H9 (cell line): ENCODE results near the gene MEGF9. TPM values are rescaled to one million over a fixed set of nuclear protein-coding genes. Genes with fewer than 3 reads are reported as not detected.

Source experiments
- DNase-seq: peaks from one replicate; pipeline ENCODE4 v3.0.0-alpha.2; 2017
- H2AFZ ChIP-seq: one replicate; pipeline ENCODE4 v1.6.1; 2013; ENCODE audit warnings: mild to moderate bottlenecking, low read length, control low read depth, moderate library complexity
- H2AK5ac ChIP-seq: 2 replicates; pipeline ENCODE4 v1.6.1; 2013; ENCODE audit warnings: low read length, control low read depth, mixed read lengths; ENCODE audit not compliant: insufficient read length
- H2BK120ac ChIP-seq: one replicate; pipeline ENCODE4 v1.6.1; 2013; ENCODE audit warnings: low read depth, mild to moderate bottlenecking, low read length, control low read depth, inconsistent platforms; ENCODE audit not compliant: poor library complexity, severe bottlenecking
- H2BK12ac ChIP-seq: 2 replicates; pipeline ENCODE4 v1.6.1; 2013; ENCODE audit warnings: low read length, control low read depth, mixed read lengths, low read depth; ENCODE audit not compliant: insufficient read length
- H2BK15ac ChIP-seq: 2 replicates; pipeline ENCODE4 v1.6.1; 2013; ENCODE audit warnings: low read depth, low read length, control low read depth
- H2BK20ac ChIP-seq: one replicate; pipeline ENCODE4 v1.6.1; 2013; ENCODE audit warnings: low read depth, mild to moderate bottlenecking, low read length, control low read depth, inconsistent platforms; ENCODE audit not compliant: poor library complexity, severe bottlenecking
- H2BK5ac ChIP-seq: 2 replicates; pipeline ENCODE4 v1.6.1; 2013; ENCODE audit warnings: low read length, control low read depth, mixed read lengths; ENCODE audit not compliant: insufficient read length
- H3K14ac ChIP-seq: 2 replicates; pipeline ENCODE4 v1.6.1; 2013; ENCODE audit warnings: low read length, control low read depth; ENCODE audit not compliant: insufficient read depth
- H3K18ac ChIP-seq: 2 replicates; pipeline ENCODE4 v1.6.1; 2013; ENCODE audit warnings: low read depth, mild to moderate bottlenecking, mixed read lengths, low read length, control low read depth; ENCODE audit not compliant: insufficient read length
- H3K23ac ChIP-seq: 2 replicates; pipeline ENCODE4 v1.6.1; 2013; ENCODE audit warnings: low read length, control low read depth, mixed read lengths, low read depth; ENCODE audit not compliant: insufficient read length
- H3K23me2 ChIP-seq: 2 replicates; pipeline ENCODE4 v1.6.1; 2013; ENCODE audit warnings: low read depth, mild to moderate bottlenecking, mixed read lengths, low read length, control low read depth; ENCODE audit not compliant: insufficient read length, poor library complexity, severe bottlenecking
- H3K27ac ChIP-seq: 2 replicates; pipeline ENCODE4 v1.5.1; 2013; ENCODE audit warnings: low read length, control low read depth, mixed read lengths, low read depth; ENCODE audit not compliant: insufficient read length
- H3K27me3 ChIP-seq: 2 replicates; pipeline ENCODE4 v1.6.1; 2013; ENCODE audit warnings: low read length, control low read depth, inconsistent platforms; ENCODE audit not compliant: insufficient read depth
- H3K4ac ChIP-seq: 2 replicates; pipeline ENCODE4 v1.6.1; 2013; ENCODE audit warnings: low read depth, mild to moderate bottlenecking, control low read depth, inconsistent platforms, low read length, moderate library complexity
- H3K4me1 ChIP-seq: 2 replicates; pipeline ENCODE4 v1.6.1; 2013; ENCODE audit warnings: low read length, control low read depth, inconsistent platforms; ENCODE audit not compliant: insufficient read depth
- H3K4me2 ChIP-seq: 2 replicates; pipeline ENCODE4 v1.6.1; 2013; ENCODE audit warnings: low read length, control low read depth, mixed read lengths; ENCODE audit not compliant: insufficient read length, insufficient read depth
- H3K56ac ChIP-seq: 2 replicates; pipeline ENCODE4 v1.6.1; 2013; ENCODE audit warnings: low read depth, mild to moderate bottlenecking, mixed read lengths, low read length, control low read depth; ENCODE audit not compliant: insufficient read length
- H3K79me1 ChIP-seq: 2 replicates; pipeline ENCODE4 v1.6.1; 2013; ENCODE audit warnings: low read depth, mild to moderate bottlenecking, moderate library complexity, low read length, control low read depth, inconsistent platforms; ENCODE audit not compliant: insufficient read depth, poor library complexity, severe bottlenecking
- H3K79me2 ChIP-seq: 2 replicates; pipeline ENCODE4 v1.6.1; 2013; ENCODE audit warnings: low read length, control low read depth, inconsistent platforms; ENCODE audit not compliant: insufficient read depth
- H3K9ac ChIP-seq: 2 replicates; pipeline ENCODE4 v1.6.1; 2013; ENCODE audit warnings: low read length, control low read depth, mixed read lengths; ENCODE audit not compliant: insufficient read length; ENCODE audit errors: extremely low read depth
- H3K9me3 ChIP-seq: one replicate; pipeline ENCODE4 v1.6.1; 2013; ENCODE audit warnings: low read depth, low read length, inconsistent platforms; ENCODE audit not compliant: control insufficient read depth
- H3T11ph ChIP-seq: one replicate; pipeline ENCODE4 v1.6.1; 2013; ENCODE audit warnings: mild to moderate bottlenecking, low read length, control low read depth, inconsistent platforms
- H4K20me1 ChIP-seq: one replicate; pipeline ENCODE4 v1.6.1; 2013; ENCODE audit not compliant: control insufficient read depth, insufficient read length, insufficient read depth
- H4K5ac ChIP-seq: 2 replicates; pipeline ENCODE4 v1.6.1; 2013; ENCODE audit warnings: low read depth, mild to moderate bottlenecking, mixed read lengths, low read length, control low read depth; ENCODE audit not compliant: insufficient read length
- H4K8ac ChIP-seq: replicated peaks from 2 replicates; pipeline ENCODE4 v1.6.1; 2013; ENCODE audit warnings: low read length, control low read depth, mixed read lengths, low read depth; ENCODE audit not compliant: insufficient read length
- H4K91ac ChIP-seq: 2 replicates; pipeline ENCODE4 v1.6.1; 2013; ENCODE audit warnings: low read depth, mild to moderate bottlenecking, moderate library complexity, mixed read lengths, low read length, control low read depth; ENCODE audit not compliant: insufficient read length
- H3K27ac Mint-ChIP-seq, 3 experiments: 2 replicates in 2 of 3; 3 replicates in 1 of 3; pipeline ENCODE4 v1.8.0; 2020 to 2021; ENCODE audit warnings: mixed read lengths in 3 of 3, mild to moderate bottlenecking in 1 of 3, moderate library complexity in 1 of 3
- H3K27me3 Mint-ChIP-seq: 2 replicates; pipeline ENCODE4 v1.8.0; 2021; ENCODE audit warnings: low read depth, mild to moderate bottlenecking, moderate library complexity, mixed read lengths
- H3K36me3 Mint-ChIP-seq, 3 experiments: 2 replicates in 2 of 3; 3 replicates in 1 of 3; pipeline ENCODE4 v1.8.0; 2020 to 2021; ENCODE audit warnings: low read depth in 3 of 3, mixed read lengths in 3 of 3; ENCODE audit not compliant: insufficient read depth in 1 of 3
- H3K4me1 Mint-ChIP-seq, 2 experiments: 2 replicates each; pipeline ENCODE4 v1.8.0; 2020; ENCODE audit warnings: mixed read lengths in 2 of 2
- H3K4me3 Mint-ChIP-seq, 2 experiments: 2 replicates in 1 of 2; 3 replicates in 1 of 2; pipeline ENCODE4 v1.8.0; 2020 to 2021; ENCODE audit warnings: mild to moderate bottlenecking in 2 of 2, mixed read lengths in 2 of 2, moderate library complexity in 1 of 2
- H3K9me3 Mint-ChIP-seq, 2 experiments: 2 replicates in 1 of 2; 3 replicates in 1 of 2; pipeline ENCODE4 v1.8.0; 2020; ENCODE audit warnings: mild to moderate bottlenecking in 2 of 2, mixed read lengths in 2 of 2, moderate library complexity in 1 of 2
- WGBS: extraction: QIAGEN DNeasy Blood & Tissue Kit; methylation state at CpG from one replicate; pipeline ENCODE4 v1.1.7; 2013; ENCODE audit warnings: missing lambda C conversion rate, low lambda C conversion rate, mixed read lengths; ENCODE audit not compliant: insufficient read length; ENCODE audit errors: extremely low coverage; 5-methylcytosine and 5-hydroxymethylcytosine counted together
- total RNA-seq: library from RNA; stranded (reverse); gene quantifications from 2 replicates; pipeline ENCODE4 v1.2.1, GENCODE V29; 2021
- TF ChIP-seq, protein P1 (sequence below): fragments of 200-600 bp; sonication (generic); conservative IDR thresholded peaks from 3 replicates; pipeline ENCODE4 v1.8.0; 2021; ENCODE audit warnings: antibody characterized with exemption, mild to moderate bottlenecking

The MEGF9 gene
- total RNA-seq, 1 experiment from 2014 or later: 0.94 TPM

DNA sequence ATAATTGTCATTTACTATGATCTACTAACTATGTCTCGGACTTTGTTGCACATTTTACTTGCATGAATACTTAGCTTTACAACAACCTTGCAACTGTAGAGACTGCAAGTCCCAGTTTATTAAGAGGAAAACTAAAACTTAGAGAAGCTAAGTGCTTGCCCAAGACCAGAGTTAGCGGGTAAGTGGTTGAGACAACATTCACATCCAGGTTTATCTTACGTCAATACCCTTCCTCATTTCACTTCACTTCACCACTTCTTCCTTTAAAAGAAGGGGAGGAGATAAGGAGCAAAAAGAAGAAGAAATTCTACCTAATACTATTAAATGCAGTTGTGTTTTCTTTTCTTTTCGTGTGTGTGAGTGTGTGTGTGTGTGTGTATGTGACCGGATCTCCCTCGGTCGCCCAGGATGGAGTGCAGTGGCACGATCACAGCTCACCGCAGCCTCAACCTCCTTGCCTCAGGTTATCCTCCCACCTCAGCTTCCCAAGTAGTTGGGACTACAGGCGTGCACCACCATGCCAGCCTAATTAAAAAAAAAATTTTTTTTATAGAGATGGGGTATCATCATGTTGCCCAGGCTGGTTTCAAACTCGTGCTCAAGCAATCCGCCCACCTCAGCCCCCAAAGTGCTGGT is 37.4 kb downstream of the MEGF9 start:
- Histone ChIP-seq H3K4me2 (no peak overlapping the region), H3K79me2 (no peaks in the 10 kb centered on the region), H3K27ac (no peak overlapping the region), H3K9ac (no peak overlapping the region), H3T11ph (no peak overlapping the region), H3K23me2 (no peaks in the 10 kb centered on the region), H2BK15ac (no peak overlapping the region), H2BK12ac (no peak overlapping the region), H4K20me1 (no peaks in the 10 kb centered on the region), H4K5ac (no peak overlapping the region), H3K18ac (no peak overlapping the region), H4K91ac (no peak overlapping the region), H3K27me3 (no peaks in the 10 kb centered on the region), H2AK5ac (no peak overlapping the region), H3K9me3 (no peaks in the 10 kb centered on the region), H3K4ac (no peak overlapping the region), H2BK5ac (no peak overlapping the region), H2BK20ac (no peak overlapping the region), H3K14ac (no peak overlapping the region), H2BK120ac (no peak overlapping the region), H3K23ac (no peak overlapping the region), H3K4me1 (no peaks in the 10 kb centered on the region), H2AFZ (no peak overlapping the region), H3K56ac (no peak overlapping the region), H3K79me1 (no peaks in the 10 kb centered on the region), H4K8ac (no peak overlapping the region)
- no peak for DNase-seq
- peaks cover 9% of the 10 kb centered on the region for H3K27me3 Mint-ChIP-seq
- H3K4me3 Mint-ChIP-seq: no peak overlapping the region
- H3K27ac Mint-ChIP-seq: peak overlapping the region in 1 of 3 experiments; percentile 65; a peak in 1 of 7 replicates
- no CpG with 5 or more reads among the region's 12 CpGs for WGBS
- H3K4me1 Mint-ChIP-seq: no peaks in the 10 kb centered on the region
- H3K36me3 Mint-ChIP-seq: no peaks in the 10 kb centered on the region
- TF ChIP-seq, protein P1, sequence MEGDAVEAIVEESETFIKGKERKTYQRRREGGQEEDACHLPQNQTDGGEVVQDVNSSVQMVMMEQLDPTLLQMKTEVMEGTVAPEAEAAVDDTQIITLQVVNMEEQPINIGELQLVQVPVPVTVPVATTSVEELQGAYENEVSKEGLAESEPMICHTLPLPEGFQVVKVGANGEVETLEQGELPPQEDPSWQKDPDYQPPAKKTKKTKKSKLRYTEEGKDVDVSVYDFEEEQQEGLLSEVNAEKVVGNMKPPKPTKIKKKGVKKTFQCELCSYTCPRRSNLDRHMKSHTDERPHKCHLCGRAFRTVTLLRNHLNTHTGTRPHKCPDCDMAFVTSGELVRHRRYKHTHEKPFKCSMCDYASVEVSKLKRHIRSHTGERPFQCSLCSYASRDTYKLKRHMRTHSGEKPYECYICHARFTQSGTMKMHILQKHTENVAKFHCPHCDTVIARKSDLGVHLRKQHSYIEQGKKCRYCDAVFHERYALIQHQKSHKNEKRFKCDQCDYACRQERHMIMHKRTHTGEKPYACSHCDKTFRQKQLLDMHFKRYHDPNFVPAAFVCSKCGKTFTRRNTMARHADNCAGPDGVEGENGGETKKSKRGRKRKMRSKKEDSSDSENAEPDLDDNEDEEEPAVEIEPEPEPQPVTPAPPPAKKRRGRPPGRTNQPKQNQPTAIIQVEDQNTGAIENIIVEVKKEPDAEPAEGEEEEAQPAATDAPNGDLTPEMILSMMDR: no peak
- no peaks in the 10 kb centered on the region; a peak in 1 of 5 replicates for H3K9me3 Mint-ChIP-seq
